ENCODE data around the gene CACNA2D1.
"Not testable (repeated sequence)": the region's sequence is repeated elsewhere in the genome, so short reads cannot be mapped to it uniquely, and the experiment has no call there.

CACNA2D1 gene

GRCh38 chr7:82152858-82153257 is 290.7 kb downstream of the CACNA2D1 start:
- Mint-ChIP-seq H3K4me1 (no peaks in the 10 kb centered on the region), H3K36me3 (no peaks in the 10 kb centered on the region), H3K27me3 (no peaks in the 10 kb centered on the region), H3K9me3 (peaks cover 2% of the 10 kb centered on the region), H3K27ac (no peak overlapping the region), H3K4me3 (no peak overlapping the region)
- no peak for ATAC-seq (ENCODE audit: low read depth)
- DNase-seq (ENCODE audit: low spot score in 2 of 2), result no peak

- DNase-seq (ENCODE audit: low spot score in 2 of 2) (no peak), ATAC-seq (ENCODE audit: low read depth) (no peak)
- Mint-ChIP-seq H3K27ac (no peak overlapping the region), H3K27me3 (no peaks in the 10 kb centered on the region), H3K4me1 (no peaks in the 10 kb centered on the region), H3K36me3 (no peaks in the 10 kb centered on the region), H3K9me3 (peaks cover 2% of the 10 kb centered on the region), H3K4me3 (no peak overlapping the region)
Measured at GRCh38 chr7:82146491-82146890, 297.1 kb downstream of the CACNA2D1 start.

GRCh38 chr7:82142263-82142864 is 301.2 kb downstream of the CACNA2D1 start:
- no peak for DNase-seq (ENCODE audit: low spot score in 2 of 2)
- Mint-ChIP-seq H3K4me1 (no peaks in the 10 kb centered on the region), H3K27me3 (no peaks in the 10 kb centered on the region), H3K27ac (no peak overlapping the region), H3K9me3 (no peaks in the 10 kb centered on the region), H3K36me3 (no peaks in the 10 kb centered on the region), H3K4me3 (no peak overlapping the region)
- ATAC-seq (ENCODE audit: low read depth), result no peak

- DNase-seq (ENCODE audit: low spot score in 2 of 2) (no peak), ATAC-seq (ENCODE audit: low read depth) (no peak)
- H3K4me1 Mint-ChIP-seq, result no peaks in the 10 kb centered on the region
- H3K27me3 Mint-ChIP-seq, result no peaks in the 10 kb centered on the region
- H3K36me3 Mint-ChIP-seq, result no peaks in the 10 kb centered on the region
- H3K27ac Mint-ChIP-seq, result no peak overlapping the region
- no peak overlapping the region for H3K4me3 Mint-ChIP-seq
- no peaks in the 10 kb centered on the region for H3K9me3 Mint-ChIP-seq
Measured at GRCh38 chr7:82141427-82141826, 302.1 kb downstream of the CACNA2D1 start.

- not testable (repeated sequence) for H3K9me3 Mint-ChIP-seq; H3K4me3 Mint-ChIP-seq; H3K27me3 Mint-ChIP-seq; H3K4me1 Mint-ChIP-seq; ATAC-seq (ENCODE audit: low read depth); H3K36me3 Mint-ChIP-seq; DNase-seq (ENCODE audit: low spot score in 2 of 2); H3K27ac Mint-ChIP-seq
Measured at GRCh38 chr7:82140608-82141007, 303.0 kb downstream of the CACNA2D1 start.

- no peaks in the 10 kb centered on the region for H3K4me1 Mint-ChIP-seq
- no peak for DNase-seq (ENCODE audit: low spot score in 2 of 2)
- H3K27me3 Mint-ChIP-seq, result no peaks in the 10 kb centered on the region
Measured at GRCh38 chr7:82131215-82131614, 312.4 kb downstream of the CACNA2D1 start.

GRCh38 chr7:82129091-82129490 is 314.5 kb downstream of the CACNA2D1 start:
- DNase-seq (ENCODE audit: low spot score in 2 of 2) (no peak), ATAC-seq (ENCODE audit: low read depth) (no peak)
- Mint-ChIP-seq H3K4me3 (no peak overlapping the region), H3K27ac (no peak overlapping the region), H3K36me3 (no peaks in the 10 kb centered on the region), H3K4me1 (no peaks in the 10 kb centered on the region), H3K27me3 (no peaks in the 10 kb centered on the region), H3K9me3 (peaks cover 8% of the 10 kb centered on the region)

More at GRCh38 chr7:82131215-82131614, 312.4 kb downstream of the CACNA2D1 start:
- peaks cover 7% of the 10 kb centered on the region for H3K9me3 Mint-ChIP-seq
- no peak overlapping the region for H3K4me3 Mint-ChIP-seq
- no peak overlapping the region for H3K27ac Mint-ChIP-seq
- no peak for ATAC-seq (ENCODE audit: low read depth)
- no peaks in the 10 kb centered on the region for H3K36me3 Mint-ChIP-seq

- H3K27me3 Mint-ChIP-seq, result no peaks in the 10 kb centered on the region
- ATAC-seq (ENCODE audit: low read depth), result no peak
- no peak overlapping the region for H3K27ac Mint-ChIP-seq
- no peak for DNase-seq (ENCODE audit: low spot score in 2 of 2)
- H3K36me3 Mint-ChIP-seq, result no peaks in the 10 kb centered on the region
- peaks cover 8% of the 10 kb centered on the region for H3K9me3 Mint-ChIP-seq
- H3K4me3 Mint-ChIP-seq, result no peak overlapping the region
- H3K4me1 Mint-ChIP-seq, result no peaks in the 10 kb centered on the region
Measured at GRCh38 chr7:82128546-82128945, 315.0 kb downstream of the CACNA2D1 start.

GRCh38 chr7:82126576-82126975 is 317.0 kb downstream of the CACNA2D1 start:
- Mint-ChIP-seq H3K9me3 (peaks cover 5% of the 10 kb centered on the region), H3K4me3 (no peak overlapping the region), H3K27me3 (no peaks in the 10 kb centered on the region), H3K36me3 (no peaks in the 10 kb centered on the region), H3K4me1 (no peaks in the 10 kb centered on the region), H3K27ac (no peak overlapping the region)
- DNase-seq (ENCODE audit: low spot score in 2 of 2) (no peak), ATAC-seq (ENCODE audit: low read depth) (no peak)

- no peak for DNase-seq (ENCODE audit: low spot score in 2 of 2)
- no peak overlapping the region for H3K4me3 Mint-ChIP-seq
- H3K36me3 Mint-ChIP-seq, result no peaks in the 10 kb centered on the region
- no peaks in the 10 kb centered on the region for H3K4me1 Mint-ChIP-seq
- no peaks in the 10 kb centered on the region for H3K27me3 Mint-ChIP-seq
- no peak for ATAC-seq (ENCODE audit: low read depth)
- no peak overlapping the region for H3K27ac Mint-ChIP-seq
- H3K9me3 Mint-ChIP-seq, result peaks cover 5% of the 10 kb centered on the region
Measured at GRCh38 chr7:82124445-82124844, 319.1 kb downstream of the CACNA2D1 start.

- no peaks in the 10 kb centered on the region for H3K36me3 Mint-ChIP-seq
- no peak for ATAC-seq (ENCODE audit: low read depth)
- no peaks in the 10 kb centered on the region for H3K27me3 Mint-ChIP-seq
- no peak for DNase-seq (ENCODE audit: low spot score in 2 of 2)
- H3K9me3 Mint-ChIP-seq, result peaks cover 3% of the 10 kb centered on the region
- no peak overlapping the region for H3K4me3 Mint-ChIP-seq
- no peaks in the 10 kb centered on the region for H3K4me1 Mint-ChIP-seq
- H3K27ac Mint-ChIP-seq, result no peak overlapping the region
Measured at GRCh38 chr7:82122275-82122674, 321.3 kb downstream of the CACNA2D1 start.

- no peak for ATAC-seq (ENCODE audit: low read depth)
- no peak for DNase-seq (ENCODE audit: low spot score in 2 of 2)
- no peaks in the 10 kb centered on the region for H3K27me3 Mint-ChIP-seq
- peaks cover 2% of the 10 kb centered on the region for H3K9me3 Mint-ChIP-seq
- H3K36me3 Mint-ChIP-seq, result no peaks in the 10 kb centered on the region
- no peak overlapping the region for H3K27ac Mint-ChIP-seq
- no peaks in the 10 kb centered on the region for H3K4me1 Mint-ChIP-seq
- no peak overlapping the region for H3K4me3 Mint-ChIP-seq
Measured at GRCh38 chr7:82114237-82114636, 329.3 kb downstream of the CACNA2D1 start.

- ATAC-seq (ENCODE audit: low read depth) (no peak), DNase-seq (ENCODE audit: low spot score in 2 of 2) (no peak)
- Mint-ChIP-seq H3K27me3 (no peaks in the 10 kb centered on the region), H3K9me3 (peaks cover 2% of the 10 kb centered on the region), H3K27ac (no peak overlapping the region), H3K4me1 (no peaks in the 10 kb centered on the region), H3K4me3 (no peak overlapping the region), H3K36me3 (no peaks in the 10 kb centered on the region)
Measured at GRCh38 chr7:82110146-82110840, 333.3 kb downstream of the CACNA2D1 start.

GRCh38 chr7:82109288-82109687 is 334.3 kb downstream of the CACNA2D1 start:
- no peaks in the 10 kb centered on the region for H3K36me3 Mint-ChIP-seq
- no peaks in the 10 kb centered on the region for H3K4me1 Mint-ChIP-seq
- no peaks in the 10 kb centered on the region for H3K27me3 Mint-ChIP-seq
- H3K4me3 Mint-ChIP-seq, result no peak overlapping the region
- no peak for ATAC-seq (ENCODE audit: low read depth)
- no peak overlapping the region for H3K27ac Mint-ChIP-seq
- DNase-seq (ENCODE audit: low spot score in 2 of 2), result no peak
- peaks cover 2% of the 10 kb centered on the region for H3K9me3 Mint-ChIP-seq

- Mint-ChIP-seq H3K27me3 (no peaks in the 10 kb centered on the region), H3K27ac (no peak overlapping the region), H3K9me3 (no peaks in the 10 kb centered on the region), H3K36me3 (no peaks in the 10 kb centered on the region), H3K4me1 (no peaks in the 10 kb centered on the region), H3K4me3 (no peak overlapping the region)
- no peak for ATAC-seq (ENCODE audit: low read depth)
- no peak for DNase-seq (ENCODE audit: low spot score in 2 of 2)
Measured at GRCh38 chr7:82106201-82106600, 337.4 kb downstream of the CACNA2D1 start.
